ENCODE results near the gene WWC2.

- TF ChIP-seq CTCF (conservative IDR thresholded peaks at IDR 0.05; ENCODE audit: low read depth in 2 of 2): no peak
- no peak for TF ChIP-seq ETS1 (IDR thresholded peaks at IDR 0.05)
- TF ChIP-seq EZH2 (IDR thresholded peaks at IDR 0.05; ENCODE audit: low read depth, unreplicated experiment): no peak
- TF ChIP-seq EZH2phosphoT487 (IDR thresholded peaks at IDR 0.05; ENCODE audit: unreplicated experiment): no peak
- no peak for TF ChIP-seq ZNF462 (CRISPR knock-in tag; IDR thresholded peaks at IDR 0.05)
- no peak for TF ChIP-seq REST (IDR thresholded peaks at IDR 0.05; ENCODE audit: unreplicated experiment)
- TF ChIP-seq POLR2AphosphoS5 (IDR thresholded peaks at IDR 0.05; ENCODE audit: low read depth): no peak
- no peak for TF ChIP-seq CREB1 (CRISPR knock-in tag; IDR thresholded peaks at IDR 0.05; ENCODE audit: low read depth)
- TF ChIP-seq STAT1 (IDR thresholded peaks at IDR 0.05; ENCODE audit: unreplicated experiment): no peak
- TF ChIP-seq JUNB (IDR thresholded peaks at IDR 0.05; ENCODE audit: unreplicated experiment): no peak
- no peak for TF ChIP-seq ZNF114 (CRISPR knock-in tag; IDR thresholded peaks at IDR 0.05)
- TF ChIP-seq ZNF331 (CRISPR knock-in tag; IDR thresholded peaks at IDR 0.05; ENCODE audit: low read depth): no peak
Measured at GRCh38 chr4:183322326-183322725, 223.3 kb downstream of the WWC2 start, which contains the start of gene CLDN24.
